Type B pancreatic cell (in vitro differentiated cells): ENCODE measurements around the gene UCHL3. TPM values are rescaled to one million over a fixed set of nuclear protein-coding genes. Genes with fewer than 3 reads are reported as not detected.

ENCODE experiments used
- DNase-seq: peaks from one replicate; pipeline ENCODE4 v3.0.0; 2021; ENCODE audit warnings: mixed read lengths; ENCODE audit not compliant: unreplicated experiment; ENCODE audit errors: extremely low spot score
- H3K27ac Mint-ChIP-seq: 2 replicates; pipeline ENCODE4 v1.8.0; 2021; ENCODE audit warnings: mild to moderate bottlenecking, mixed read lengths
- H3K27me3 Mint-ChIP-seq: 2 replicates; pipeline ENCODE4 v1.8.0; 2021; ENCODE audit warnings: mixed read lengths
- H3K36me3 Mint-ChIP-seq: 2 replicates; pipeline ENCODE4 v1.8.0; 2021; ENCODE audit warnings: mixed read lengths
- H3K4me1 Mint-ChIP-seq: one replicate; pipeline ENCODE4 v1.8.0; 2021; ENCODE audit warnings: mixed read lengths; ENCODE audit not compliant: unreplicated experiment
- H3K4me3 Mint-ChIP-seq: 2 replicates; pipeline ENCODE4 v1.8.0; 2021; ENCODE audit warnings: mild to moderate bottlenecking, mixed read lengths
- H3K9me3 Mint-ChIP-seq: 2 replicates; pipeline ENCODE4 v1.8.0; 2021; ENCODE audit warnings: mixed read lengths
- CTCF ChIP-seq: fragments of 200-600 bp; sonication (generic); conservative IDR thresholded peaks from 2 replicates; pipeline ENCODE4 v1.5.0; 2021; ENCODE audit warnings: antibody characterized with exemption, mild to moderate bottlenecking
- total RNA-seq: library from RNA; stranded (reverse); gene quantifications from 2 replicates; pipeline ENCODE4 v1.2.1, GENCODE V29; 2021; ENCODE audit warnings: low replicate concordance

UCHL3 gene
- total RNA-seq, 1 donor from 2014 or later = 31.1 TPM

GRCh38 chr13:75647126-75647784, 97.7 kb downstream of the UCHL3 start:
- H3K9me3 Mint-ChIP-seq = peaks cover 4% of the 10 kb centered on the region
- H3K4me1 Mint-ChIP-seq = no peaks in the 10 kb centered on the region
- DNase-seq = no peak
- no peak overlapping the region for H3K27ac Mint-ChIP-seq
- no peak for TF ChIP-seq CTCF
- no peaks in the 10 kb centered on the region for H3K27me3 Mint-ChIP-seq
- H3K36me3 Mint-ChIP-seq = peaks cover 6% of the 10 kb centered on the region
- H3K4me3 Mint-ChIP-seq = no peak overlapping the region

DNA sequence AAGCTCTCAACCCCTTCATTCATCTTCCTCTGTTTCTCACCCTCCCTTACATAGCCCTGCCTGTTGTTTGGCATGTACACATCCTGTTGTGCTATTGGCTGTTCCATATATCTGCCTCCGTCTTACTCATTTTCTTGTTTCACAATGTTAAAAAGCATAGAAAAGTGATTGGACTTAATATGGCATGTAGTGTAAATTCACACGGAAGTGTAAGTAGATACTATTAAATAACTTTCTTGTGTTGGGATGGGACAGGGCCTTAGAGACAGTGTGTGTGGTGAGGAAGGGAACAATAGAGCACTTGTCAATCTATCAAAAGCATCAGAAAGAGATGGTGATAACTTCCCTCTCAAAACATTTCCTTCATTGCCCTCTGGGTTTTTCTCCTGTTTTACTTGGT, 98.9 kb downstream of the UCHL3 start:
- no peak for TF ChIP-seq CTCF
- no peaks in the 10 kb centered on the region for H3K4me1 Mint-ChIP-seq
- no peak for DNase-seq
- H3K27ac Mint-ChIP-seq = no peak overlapping the region
- H3K36me3 Mint-ChIP-seq = peaks cover 6% of the 10 kb centered on the region
- peaks cover 4% of the 10 kb centered on the region for H3K9me3 Mint-ChIP-seq
- H3K4me3 Mint-ChIP-seq = no peak overlapping the region
- H3K27me3 Mint-ChIP-seq = no peaks in the 10 kb centered on the region

- no peak overlapping the region for H3K27ac Mint-ChIP-seq
- peaks cover 4% of the 10 kb centered on the region for H3K9me3 Mint-ChIP-seq
- H3K4me1 Mint-ChIP-seq = no peaks in the 10 kb centered on the region
- TF ChIP-seq CTCF = no peak
- no peak overlapping the region for H3K4me3 Mint-ChIP-seq
- peaks cover 10% of the 10 kb centered on the region for H3K36me3 Mint-ChIP-seq
- no peak for DNase-seq
- no peaks in the 10 kb centered on the region for H3K27me3 Mint-ChIP-seq
Observed at GRCh38 chr13:75651013-75651412, 101.4 kb downstream of the UCHL3 start.

GRCh38 chr13:75652726-75653125, 103.1 kb downstream of the UCHL3 start:
- Mint-ChIP-seq H3K36me3 (peaks cover 7% of the 10 kb centered on the region), H3K27me3 (no peaks in the 10 kb centered on the region), H3K4me1 (no peaks in the 10 kb centered on the region), H3K27ac (no peak overlapping the region), H3K9me3 (peaks cover 4% of the 10 kb centered on the region), H3K4me3 (no peak overlapping the region)
- no peak for TF ChIP-seq CTCF
- no peak for DNase-seq

Other genes with a start within 250 kb of the UCHL3 start
- gene TBC1D4, start 67.6 kb upstream of the UCHL3 start, total RNA-seq = 47.1 and 47.2 TPM in 2 replicates
- gene COMMD6, start 11.9 kb upstream of the UCHL3 start, total RNA-seq = 161 and 171 TPM in 2 replicates
- gene LMO7, start 86.5 kb downstream of the UCHL3 start, total RNA-seq = 73.3 and 253 TPM in 2 replicates